GM18519 (cell line): Measurements from ENCODE around the gene PGC.

Experiments used
- ATAC-seq: cut with Tn5 transposase; IDR thresholded peaks from one replicate; pipeline ENCODE4 v1.9.1; 2021; ENCODE audit warnings: mild to moderate bottlenecking, moderate library complexity; ENCODE audit not compliant: unreplicated experiment, low FRiP score

PGC gene

GRCh38 chr6:41717392-41717736, 29.8 kb downstream of the PGC start:
- ATAC-seq, result no peak

- ATAC-seq, result no peak
Measured at GRCh38 chr6:41716516-41717391, 30.4 kb downstream of the PGC start.

GRCh38 chr6:41715795-41716515, 31.2 kb downstream of the PGC start:
- ATAC-seq, result no peak

- ATAC-seq, result no peak
Measured at GRCh38 chr6:41714556-41715273, 32.5 kb downstream of the PGC start.

- ATAC-seq, result no peak
Measured at GRCh38 chr6:41713650-41714291, 33.4 kb downstream of the PGC start.

GRCh38 chr6:41713159-41713649, 34.0 kb downstream of the PGC start:
- no peak for ATAC-seq

GRCh38 chr6:41712651-41713103, 34.5 kb downstream of the PGC start:
- no peak for ATAC-seq

GRCh38 chr6:41711323-41712038, 35.7 kb downstream of the PGC start:
- no peak for ATAC-seq

- ATAC-seq, result no peak
Measured at GRCh38 chr6:41709375-41709774, 37.8 kb downstream of the PGC start.

GRCh38 chr6:41708856-41709255, 38.3 kb downstream of the PGC start:
- no peak for ATAC-seq

- no peak for ATAC-seq
Measured at GRCh38 chr6:41707565-41708200, 39.5 kb downstream of the PGC start.

- no peak for ATAC-seq
Measured at GRCh38 chr6:41706876-41707564, 40.2 kb downstream of the PGC start.

GRCh38 chr6:41705996-41706835, 41.0 kb downstream of the PGC start:
- ATAC-seq, result peak; percentile 37

GRCh38 chr6:41705311-41705995, 41.7 kb downstream of the PGC start:
- ATAC-seq, result no peak

GRCh38 chr6:41704656-41705310, 42.4 kb downstream of the PGC start:
- ATAC-seq, result no peak

- ATAC-seq, result no peak
Measured at GRCh38 chr6:41704028-41704427, 43.2 kb downstream of the PGC start.
